Measurements from ENCODE around the gene ATP8A2. TPM values are rescaled to one million over a fixed set of nuclear protein-coding genes. Genes with fewer than 3 reads are reported as not detected.

Gene ATP8A2
- total and polyA plus RNA-seq, 9 of the 15 experiments (the other 6 are each of a cell fraction or from before 2014, with no cell fraction given), result under 0.01 to 0.33 (median 0.06) TPM; not detected in 4

- TF ChIP-seq PBX2 (CRISPR knock-in tag; IDR thresholded peaks at IDR 0.05; ENCODE audit: low read depth) (no peak), PBX2 (tag; conservative IDR thresholded peaks at IDR 0.05; ENCODE audit: low read depth) (no peak), ZNF212 (CRISPR knock-in tag; IDR thresholded peaks at IDR 0.05) (no peak), ZFP30 (CRISPR knock-in tag; IDR thresholded peaks at IDR 0.05; ENCODE audit: borderline replicate concordance) (no peak), SIRT6 (IDR thresholded peaks at IDR 0.05; ENCODE audit: low read depth, low read length) (no peak), MTA3 (IDR thresholded peaks at IDR 0.05; ENCODE audit: borderline replicate concordance) (no peak), CTCFL (IDR thresholded peaks at IDR 0.05; ENCODE audit: borderline replicate concordance, insufficient read depth, low read depth, low read length, poor library complexity, severe bottlenecking) (no peak), LCOR (CRISPR knock-in tag; IDR thresholded peaks at IDR 0.05) (no peak), THRAP3 (IDR thresholded peaks at IDR 0.05; ENCODE audit: borderline replicate concordance) (no peak), CREM (IDR thresholded peaks at IDR 0.05; ENCODE audit: low read depth) (no peak), ZBED1 (IDR thresholded peaks at IDR 0.05) (no peak), SNAPC5 (CRISPR knock-in tag; IDR thresholded peaks at IDR 0.05) (no peak)
Measured at GRCh38 chr13:25898991-25899390, 527.2 kb downstream of the ATP8A2 start (continued).

Measured in K562 (cell line).